SK-N-SH (cell line): ENCODE results near the gene PIEZO2.

Source experiments
- CTCF ChIP-seq: fragments of 200-600 bp; sonication (generic); IDR thresholded peaks from 2 replicates; pipeline ENCODE4 v1.6.1; 2017; ENCODE audit warnings: antibody characterized with exemption, mild to moderate bottlenecking, moderate library complexity
- EP300 ChIP-seq, 2 experiments: IDR thresholded peaks; 2 replicates each; pipeline versions ENCODE4 v1.4.0 to v1.6.1; 2012; ENCODE audit warnings: borderline replicate concordance in 1 of 2, low read depth in 1 of 2, low read length in 1 of 2
- EZH2phosphoT487 ChIP-seq: fragments of 200-600 bp; sonication (generic); IDR thresholded peaks from 2 replicates; pipeline ENCODE4 v1.6.1; 2017; ENCODE audit warnings: low read depth, mixed run types, mild to moderate bottlenecking, antibody characterized with exemption, moderate library complexity, borderline replicate concordance
- MAX ChIP-seq: IDR thresholded peaks from 2 replicates; pipeline ENCODE4 v1.4.0; 2012; ENCODE audit warnings: low read depth
- NRF1 ChIP-seq: IDR thresholded peaks from 2 replicates; pipeline ENCODE4 v1.6.1; 2012; ENCODE audit warnings: low read depth, mild to moderate bottlenecking, low read length
- PBX3 ChIP-seq: IDR thresholded peaks from 2 replicates; pipeline ENCODE4; 2012
- RFX5 ChIP-seq: IDR thresholded peaks from 2 replicates; pipeline ENCODE4 v1.6.1; 2012; ENCODE audit warnings: mild to moderate bottlenecking, improper control_type of control experiment, low read length

GRCh38 chr18:10900435-10900834 is 248.9 kb downstream of the PIEZO2 start:
- no peak for TF ChIP-seq CTCF
- TF ChIP-seq NRF1: no peak
- no peak for TF ChIP-seq RFX5
- TF ChIP-seq EZH2phosphoT487: no peak
- TF ChIP-seq MAX: no peak
- TF ChIP-seq EP300 (IDR thresholded peaks at IDR 0.05; ENCODE audit: borderline replicate concordance in 1 of 2, low read depth in 1 of 2, low read length in 1 of 2): no peak
- TF ChIP-seq PBX3: no peak
